ENCODE results near the gene DNAJC27.

DNAJC27 gene

GRCh38 chr2:24969784-24970183, 2.0 kb downstream of the DNAJC27 start:
- Histone ChIP-seq H3K27me3 (ENCODE audit: control insufficient read depth, insufficient read depth, low read length) (no peaks in the 10 kb centered on the region), H3K36me3 (ENCODE audit: control insufficient read depth, low read depth, low read length) (peaks cover 16% of the 10 kb centered on the region), H3K4me3 (ENCODE audit: low read length) (no peak overlapping the region), H3K9ac (ENCODE audit: low read length) (no peak overlapping the region), H3K27ac (ENCODE audit: low read length) (no peak overlapping the region), H3K4me1 (ENCODE audit: control insufficient read depth, low read depth, low read length) (peaks cover 7% of the 10 kb centered on the region), H3K9me3 (ENCODE audit: control insufficient read depth, low read depth, low read length) (no peaks in the 10 kb centered on the region)

- no peaks in the 10 kb centered on the region for H3K9me3 ChIP-seq (ENCODE audit: control insufficient read depth, low read depth, low read length)
- H3K9ac ChIP-seq (ENCODE audit: low read length) = no peak overlapping the region
- peaks cover 24% of the 10 kb centered on the region for H3K36me3 ChIP-seq (ENCODE audit: control insufficient read depth, low read depth, low read length)
- H3K4me3 ChIP-seq (ENCODE audit: low read length) = no peak overlapping the region
- no peaks in the 10 kb centered on the region for H3K4me1 ChIP-seq (ENCODE audit: control insufficient read depth, low read depth, low read length)
- no peak overlapping the region for H3K27ac ChIP-seq (ENCODE audit: low read length)
- no peaks in the 10 kb centered on the region for H3K27me3 ChIP-seq (ENCODE audit: control insufficient read depth, insufficient read depth, low read length)
Measured at GRCh38 chr2:24961903-24962302, 9.9 kb downstream of the DNAJC27 start.

- no peak overlapping the region for H3K9ac ChIP-seq (ENCODE audit: low read length)
- no peaks in the 10 kb centered on the region for H3K4me1 ChIP-seq (ENCODE audit: control insufficient read depth, low read depth, low read length)
- H3K4me3 ChIP-seq (ENCODE audit: low read length) = no peak overlapping the region
- H3K27ac ChIP-seq (ENCODE audit: low read length) = no peak overlapping the region
- no peaks in the 10 kb centered on the region for H3K9me3 ChIP-seq (ENCODE audit: control insufficient read depth, low read depth, low read length)
- H3K36me3 ChIP-seq (ENCODE audit: control insufficient read depth, low read depth, low read length) = peaks cover 28% of the 10 kb centered on the region
- H3K27me3 ChIP-seq (ENCODE audit: control insufficient read depth, insufficient read depth, low read length) = no peaks in the 10 kb centered on the region
Measured at GRCh38 chr2:24959761-24960160, 12.0 kb downstream of the DNAJC27 start.

- H3K27me3 ChIP-seq (ENCODE audit: control insufficient read depth, insufficient read depth, low read length) = no peaks in the 10 kb centered on the region
- no peaks in the 10 kb centered on the region for H3K9me3 ChIP-seq (ENCODE audit: control insufficient read depth, low read depth, low read length)
- no peak overlapping the region for H3K4me3 ChIP-seq (ENCODE audit: low read length)
- H3K36me3 ChIP-seq (ENCODE audit: control insufficient read depth, low read depth, low read length) = peaks cover 24% of the 10 kb centered on the region
- H3K9ac ChIP-seq (ENCODE audit: low read length) = no peak overlapping the region
- H3K4me1 ChIP-seq (ENCODE audit: control insufficient read depth, low read depth, low read length) = no peaks in the 10 kb centered on the region
- H3K27ac ChIP-seq (ENCODE audit: low read length) = no peak overlapping the region
Measured at GRCh38 chr2:24958411-24958935, 13.3 kb downstream of the DNAJC27 start.

- H3K4me1 ChIP-seq (ENCODE audit: control insufficient read depth, low read depth, low read length) = no peaks in the 10 kb centered on the region
- peaks cover 24% of the 10 kb centered on the region for H3K36me3 ChIP-seq (ENCODE audit: control insufficient read depth, low read depth, low read length)
- no peak overlapping the region for H3K27ac ChIP-seq (ENCODE audit: low read length)
- no peak overlapping the region for H3K4me3 ChIP-seq (ENCODE audit: low read length)
- no peaks in the 10 kb centered on the region for H3K9me3 ChIP-seq (ENCODE audit: control insufficient read depth, low read depth, low read length)
- no peak overlapping the region for H3K9ac ChIP-seq (ENCODE audit: low read length)
- H3K27me3 ChIP-seq (ENCODE audit: control insufficient read depth, insufficient read depth, low read length) = no peaks in the 10 kb centered on the region
Measured at GRCh38 chr2:24957976-24958375, 13.8 kb downstream of the DNAJC27 start.

GRCh38 chr2:24957221-24957620, 14.5 kb downstream of the DNAJC27 start:
- H3K4me3 ChIP-seq (ENCODE audit: low read length) = no peak overlapping the region
- no peaks in the 10 kb centered on the region for H3K4me1 ChIP-seq (ENCODE audit: control insufficient read depth, low read depth, low read length)
- no peaks in the 10 kb centered on the region for H3K27me3 ChIP-seq (ENCODE audit: control insufficient read depth, insufficient read depth, low read length)
- no peak overlapping the region for H3K27ac ChIP-seq (ENCODE audit: low read length)
- H3K9ac ChIP-seq (ENCODE audit: low read length) = no peak overlapping the region
- H3K36me3 ChIP-seq (ENCODE audit: control insufficient read depth, low read depth, low read length) = peaks cover 26% of the 10 kb centered on the region
- no peaks in the 10 kb centered on the region for H3K9me3 ChIP-seq (ENCODE audit: control insufficient read depth, low read depth, low read length)

GRCh38 chr2:24955921-24956320, 15.8 kb downstream of the DNAJC27 start:
- Histone ChIP-seq H3K4me3 (ENCODE audit: low read length) (no peak overlapping the region), H3K9ac (ENCODE audit: low read length) (no peak overlapping the region), H3K27me3 (ENCODE audit: control insufficient read depth, insufficient read depth, low read length) (no peaks in the 10 kb centered on the region), H3K9me3 (ENCODE audit: control insufficient read depth, low read depth, low read length) (no peaks in the 10 kb centered on the region), H3K27ac (ENCODE audit: low read length) (no peak overlapping the region), H3K36me3 (ENCODE audit: control insufficient read depth, low read depth, low read length) (peaks cover 33% of the 10 kb centered on the region), H3K4me1 (ENCODE audit: control insufficient read depth, low read depth, low read length) (no peaks in the 10 kb centered on the region)

GRCh38 chr2:24955232-24955631, 16.5 kb downstream of the DNAJC27 start:
- Histone ChIP-seq H3K27me3 (ENCODE audit: control insufficient read depth, insufficient read depth, low read length) (no peaks in the 10 kb centered on the region), H3K36me3 (ENCODE audit: control insufficient read depth, low read depth, low read length) (peaks cover 35% of the 10 kb centered on the region), H3K4me1 (ENCODE audit: control insufficient read depth, low read depth, low read length) (no peaks in the 10 kb centered on the region), H3K4me3 (ENCODE audit: low read length) (no peak overlapping the region), H3K9ac (ENCODE audit: low read length) (no peak overlapping the region), H3K9me3 (ENCODE audit: control insufficient read depth, low read depth, low read length) (no peaks in the 10 kb centered on the region), H3K27ac (ENCODE audit: low read length) (no peak overlapping the region)

GRCh38 chr2:24950102-24950501, 21.7 kb downstream of the DNAJC27 start:
- H3K4me1 ChIP-seq (ENCODE audit: control insufficient read depth, low read depth, low read length) = no peaks in the 10 kb centered on the region

GRCh38 chr2:24948506-24948905, 23.2 kb downstream of the DNAJC27 start:
- H3K9ac ChIP-seq (ENCODE audit: low read length) = no peak overlapping the region
- no peaks in the 10 kb centered on the region for H3K27me3 ChIP-seq (ENCODE audit: control insufficient read depth, insufficient read depth, low read length)
- no peak overlapping the region for H3K4me3 ChIP-seq (ENCODE audit: low read length)

More at GRCh38 chr2:24950102-24950501, 21.7 kb downstream of the DNAJC27 start:
- Histone ChIP-seq H3K9me3 (ENCODE audit: control insufficient read depth, low read depth, low read length) (no peaks in the 10 kb centered on the region), H3K4me3 (ENCODE audit: low read length) (no peak overlapping the region), H3K9ac (ENCODE audit: low read length) (no peak overlapping the region), H3K27me3 (ENCODE audit: control insufficient read depth, insufficient read depth, low read length) (no peaks in the 10 kb centered on the region), H3K36me3 (ENCODE audit: control insufficient read depth, low read depth, low read length) (peaks cover 27% of the 10 kb centered on the region), H3K27ac (ENCODE audit: low read length) (no peak overlapping the region)

GRCh38 chr2:24947561-24948157, 24.1 kb downstream of the DNAJC27 start:
- Histone ChIP-seq H3K9ac (ENCODE audit: low read length) (no peak overlapping the region), H3K36me3 (ENCODE audit: control insufficient read depth, low read depth, low read length) (peaks cover 27% of the 10 kb centered on the region), H3K9me3 (ENCODE audit: control insufficient read depth, low read depth, low read length) (no peaks in the 10 kb centered on the region), H3K27me3 (ENCODE audit: control insufficient read depth, insufficient read depth, low read length) (no peaks in the 10 kb centered on the region), H3K27ac (ENCODE audit: low read length) (no peak overlapping the region), H3K4me1 (ENCODE audit: control insufficient read depth, low read depth, low read length) (no peaks in the 10 kb centered on the region), H3K4me3 (ENCODE audit: low read length) (no peak overlapping the region)

More at GRCh38 chr2:24948506-24948905, 23.2 kb downstream of the DNAJC27 start:
- H3K4me1 ChIP-seq (ENCODE audit: control insufficient read depth, low read depth, low read length) = no peaks in the 10 kb centered on the region
- H3K27ac ChIP-seq (ENCODE audit: low read length) = no peak overlapping the region
- peaks cover 27% of the 10 kb centered on the region for H3K36me3 ChIP-seq (ENCODE audit: control insufficient read depth, low read depth, low read length)
- H3K9me3 ChIP-seq (ENCODE audit: control insufficient read depth, low read depth, low read length) = no peaks in the 10 kb centered on the region

- Histone ChIP-seq H3K27me3 (ENCODE audit: control insufficient read depth, insufficient read depth, low read length) (no peaks in the 10 kb centered on the region), H3K9ac (ENCODE audit: low read length) (no peak overlapping the region), H3K36me3 (ENCODE audit: control insufficient read depth, low read depth, low read length) (peaks cover 18% of the 10 kb centered on the region), H3K27ac (ENCODE audit: low read length) (no peak overlapping the region), H3K9me3 (ENCODE audit: control insufficient read depth, low read depth, low read length) (no peaks in the 10 kb centered on the region), H3K4me1 (ENCODE audit: control insufficient read depth, low read depth, low read length) (no peaks in the 10 kb centered on the region), H3K4me3 (ENCODE audit: low read length) (no peak overlapping the region)
Measured at GRCh38 chr2:24945907-24946306, 25.8 kb downstream of the DNAJC27 start.

All from iPS-18a (cell line).